ENCODE measurements around the gene CYB5R3.

Gene CYB5R3

GRCh38 chr22:42654436-42655073, 5.4 kb upstream of the CYB5R3 start:
- no peak for TF ChIP-seq CTCF (conservative IDR thresholded peaks at IDR 0.05; ENCODE audit: control insufficient read depth, insufficient read depth, low read depth, low read length)
- DNase-seq (ENCODE audit: low read depth): no peak

GRCh38 chr22:42653999-42654398, 4.8 kb upstream of the CYB5R3 start:
- no peak overlapping the region for H3K4me3 ChIP-seq (ENCODE audit: control insufficient read depth, low read depth, low read length)
- no peak for DNase-seq (ENCODE audit: low read depth)
- no peak for TF ChIP-seq CTCF (conservative IDR thresholded peaks at IDR 0.05; ENCODE audit: control insufficient read depth, insufficient read depth, low read depth, low read length)

More at GRCh38 chr22:42654436-42655073, 5.4 kb upstream of the CYB5R3 start:
- H3K4me3 ChIP-seq (ENCODE audit: control insufficient read depth, low read depth, low read length): no peak overlapping the region

DNA sequence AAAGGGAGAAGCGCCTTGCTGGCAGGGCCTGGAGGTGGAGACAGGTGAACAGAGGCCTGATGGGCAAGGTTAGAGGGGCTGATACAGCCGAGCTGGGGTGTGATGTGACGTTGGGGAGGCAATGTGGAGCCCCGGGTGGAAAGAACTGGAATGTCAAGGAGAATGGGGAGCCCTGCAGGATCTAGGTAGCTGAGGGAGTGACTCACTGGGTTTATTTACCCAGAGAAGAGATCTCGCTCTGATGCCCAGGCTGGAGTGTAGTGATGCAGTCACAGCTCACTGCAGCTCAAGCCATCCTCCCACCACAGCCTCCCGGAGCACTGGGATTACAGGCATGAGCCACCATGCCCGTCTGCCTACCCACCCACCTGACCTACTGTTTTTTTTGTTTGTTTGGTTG, 1.9 kb upstream of the CYB5R3 start:
- no peak for TF ChIP-seq CTCF (conservative IDR thresholded peaks at IDR 0.05; ENCODE audit: control insufficient read depth, insufficient read depth, low read depth, low read length)
- no peak overlapping the region for H3K4me3 ChIP-seq (ENCODE audit: control insufficient read depth, low read depth, low read length)
- DNase-seq (ENCODE audit: low read depth): peak; percentile 25

GRCh38 chr22:42648368-42649245, 585 bp downstream of the CYB5R3 start:
- H3K4me3 ChIP-seq (ENCODE audit: control insufficient read depth, low read depth, low read length): peak overlapping the region; percentile 91
- no peak for TF ChIP-seq CTCF (conservative IDR thresholded peaks at IDR 0.05; ENCODE audit: control insufficient read depth, insufficient read depth, low read depth, low read length)
- peak; percentile 24 for DNase-seq (ENCODE audit: low read depth)

GRCh38 chr22:42648017-42648367, 1.2 kb downstream of the CYB5R3 start:
- peak overlapping the region; percentile 91 for H3K4me3 ChIP-seq (ENCODE audit: control insufficient read depth, low read depth, low read length)
- no peak for TF ChIP-seq CTCF (conservative IDR thresholded peaks at IDR 0.05; ENCODE audit: control insufficient read depth, insufficient read depth, low read depth, low read length)
- DNase-seq (ENCODE audit: low read depth): no peak

DNA sequence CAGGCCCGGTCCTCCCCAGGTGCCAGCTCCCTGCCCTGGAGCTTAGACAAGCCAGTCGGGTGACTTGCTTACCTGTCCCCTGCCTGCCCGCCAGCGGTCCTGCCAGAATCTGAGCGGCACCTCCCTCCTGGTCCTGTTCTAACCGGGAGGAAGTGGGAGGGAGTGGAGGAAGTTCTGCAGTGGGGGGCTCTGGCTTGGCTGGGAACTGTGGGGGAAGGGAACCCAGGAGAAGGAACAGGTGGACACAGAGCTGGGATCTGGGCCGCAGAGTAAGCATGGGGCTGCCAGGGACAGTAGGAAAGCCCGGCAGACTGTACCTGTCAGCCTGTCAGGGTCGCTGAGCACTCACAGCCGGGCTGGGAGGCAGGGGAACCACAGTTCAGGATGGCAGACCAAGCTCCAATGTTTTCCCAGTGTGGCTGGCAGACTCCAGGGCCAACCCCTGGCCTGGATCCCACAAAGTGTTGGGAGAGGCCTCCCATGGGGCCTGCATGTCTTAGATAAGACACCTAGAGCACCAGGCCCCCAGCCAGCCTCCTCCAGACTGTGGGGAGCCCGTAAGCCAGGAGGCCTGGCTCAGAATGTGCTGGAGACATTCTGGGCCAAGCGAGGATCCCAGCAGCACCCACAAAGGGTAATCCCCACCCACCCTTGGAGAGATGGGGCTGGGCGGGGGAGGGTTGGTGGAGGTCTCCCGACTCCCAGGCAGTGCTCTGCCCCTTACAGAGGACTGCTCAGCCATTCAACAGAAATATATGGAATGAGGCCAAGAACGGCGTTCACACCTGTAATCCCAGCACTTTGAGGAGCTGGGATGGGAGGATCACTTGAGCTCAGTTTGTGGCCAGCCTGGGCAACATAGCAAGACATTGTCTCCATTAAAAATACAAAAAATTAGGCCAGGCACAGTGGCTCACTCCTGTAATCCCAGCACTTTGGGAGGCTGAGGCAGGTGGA, 2.3 kb downstream of the CYB5R3 start:
- TF ChIP-seq CTCF (conservative IDR thresholded peaks at IDR 0.05; ENCODE audit: control insufficient read depth, insufficient read depth, low read depth, low read length): no peak
- DNase-seq (ENCODE audit: low read depth): no peak
- no peak overlapping the region for H3K4me3 ChIP-seq (ENCODE audit: control insufficient read depth, low read depth, low read length)
